Adrenal gland (tissue), 5 donors: ENCODE measurements around the gene BEST2.

Experiments
- POLR2A ChIP-seq, 2 donors: fragments of 450-650 bp; IDR thresholded peaks; one replicate each; pipeline ENCODE4 v1.6.1; 2017; ENCODE audit warnings: antibody characterized with exemption in 2 of 2, mild to moderate bottlenecking in 2 of 2, moderate library complexity in 1 of 2
- TF ChIP-seq, protein P1 (sequence below), 6 experiments: fragments of 450-650 bp in 4 of 6; fragments of 200-600 bp in 2 of 6; sonication (generic) in 1 of 6; IDR thresholded peaks; 1 replicate in 5 of 6; 2 replicates in 1 of 6; pipeline versions ENCODE4 v1.5.1 to v1.8.0; 2016 to 2021; ENCODE audit warnings: antibody characterized with exemption in 6 of 6, mild to moderate bottlenecking in 2 of 6, moderate library complexity in 1 of 6
- donor health status: DM: no; HTN: no; CAD: no.

DNA sequence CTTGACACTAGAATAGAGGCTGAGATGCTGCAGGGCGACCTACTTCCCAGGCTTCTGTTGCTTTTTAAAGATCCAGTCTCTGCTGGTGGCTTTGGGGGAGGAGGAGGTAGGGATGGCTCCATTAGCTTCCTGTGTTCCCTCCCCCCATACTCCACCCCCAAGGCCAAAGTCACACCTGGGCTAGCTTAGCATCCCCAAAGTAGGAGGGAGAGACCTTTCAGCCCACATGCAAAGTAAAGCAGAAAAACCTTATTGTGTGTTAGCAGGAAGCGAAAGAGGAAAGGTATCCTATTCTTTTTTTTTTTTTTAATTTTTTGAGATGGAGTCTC is 24.6 kb upstream of the BEST2 start:
- TF ChIP-seq, protein P1, sequence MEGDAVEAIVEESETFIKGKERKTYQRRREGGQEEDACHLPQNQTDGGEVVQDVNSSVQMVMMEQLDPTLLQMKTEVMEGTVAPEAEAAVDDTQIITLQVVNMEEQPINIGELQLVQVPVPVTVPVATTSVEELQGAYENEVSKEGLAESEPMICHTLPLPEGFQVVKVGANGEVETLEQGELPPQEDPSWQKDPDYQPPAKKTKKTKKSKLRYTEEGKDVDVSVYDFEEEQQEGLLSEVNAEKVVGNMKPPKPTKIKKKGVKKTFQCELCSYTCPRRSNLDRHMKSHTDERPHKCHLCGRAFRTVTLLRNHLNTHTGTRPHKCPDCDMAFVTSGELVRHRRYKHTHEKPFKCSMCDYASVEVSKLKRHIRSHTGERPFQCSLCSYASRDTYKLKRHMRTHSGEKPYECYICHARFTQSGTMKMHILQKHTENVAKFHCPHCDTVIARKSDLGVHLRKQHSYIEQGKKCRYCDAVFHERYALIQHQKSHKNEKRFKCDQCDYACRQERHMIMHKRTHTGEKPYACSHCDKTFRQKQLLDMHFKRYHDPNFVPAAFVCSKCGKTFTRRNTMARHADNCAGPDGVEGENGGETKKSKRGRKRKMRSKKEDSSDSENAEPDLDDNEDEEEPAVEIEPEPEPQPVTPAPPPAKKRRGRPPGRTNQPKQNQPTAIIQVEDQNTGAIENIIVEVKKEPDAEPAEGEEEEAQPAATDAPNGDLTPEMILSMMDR (IDR thresholded peaks at IDR 0.05), result no peak
- TF ChIP-seq POLR2A (IDR thresholded peaks at IDR 0.05), result no peak
